ENCODE results near the gene MYO15B. TPM values are rescaled to one million over a fixed set of nuclear protein-coding genes. Genes with fewer than 3 reads are reported as not detected.
A peak's percentile ranks its signal among the peaks of the same experiment; 100 is the strongest.
"Not testable (repeated sequence)": the region's sequence is repeated elsewhere in the genome, so short reads cannot be mapped to it uniquely, and the experiment has no call there.

Gene MYO15B
- total RNA-seq, 1 experiment from 2014 or later = 0.34 TPM

- DNase-seq (ENCODE audit: low read depth) = no peak
- in situ Hi-C loops (cut with HindIII; ENCODE audit: low pct_unique_long_range_greater_than_20kb, low sequenced_read_pairs) = no loop called here
These were observed 14.7 kb upstream of the MYO15B start for GRCh38 chr17:75572713-75573539.

- no peak for DNase-seq (ENCODE audit: low read depth)
- in situ Hi-C loops (cut with HindIII; ENCODE audit: low pct_unique_long_range_greater_than_20kb, low sequenced_read_pairs) = no loop called here
These were observed 14.1 kb upstream of the MYO15B start for GRCh38 chr17:75573540-75573957.

- no peak for DNase-seq (ENCODE audit: low read depth)
- in situ Hi-C loops (cut with HindIII; ENCODE audit: low pct_unique_long_range_greater_than_20kb, low sequenced_read_pairs) = no loop called here
These were observed 13.6 kb upstream of the MYO15B start for GRCh38 chr17:75573994-75574393.

DNA sequence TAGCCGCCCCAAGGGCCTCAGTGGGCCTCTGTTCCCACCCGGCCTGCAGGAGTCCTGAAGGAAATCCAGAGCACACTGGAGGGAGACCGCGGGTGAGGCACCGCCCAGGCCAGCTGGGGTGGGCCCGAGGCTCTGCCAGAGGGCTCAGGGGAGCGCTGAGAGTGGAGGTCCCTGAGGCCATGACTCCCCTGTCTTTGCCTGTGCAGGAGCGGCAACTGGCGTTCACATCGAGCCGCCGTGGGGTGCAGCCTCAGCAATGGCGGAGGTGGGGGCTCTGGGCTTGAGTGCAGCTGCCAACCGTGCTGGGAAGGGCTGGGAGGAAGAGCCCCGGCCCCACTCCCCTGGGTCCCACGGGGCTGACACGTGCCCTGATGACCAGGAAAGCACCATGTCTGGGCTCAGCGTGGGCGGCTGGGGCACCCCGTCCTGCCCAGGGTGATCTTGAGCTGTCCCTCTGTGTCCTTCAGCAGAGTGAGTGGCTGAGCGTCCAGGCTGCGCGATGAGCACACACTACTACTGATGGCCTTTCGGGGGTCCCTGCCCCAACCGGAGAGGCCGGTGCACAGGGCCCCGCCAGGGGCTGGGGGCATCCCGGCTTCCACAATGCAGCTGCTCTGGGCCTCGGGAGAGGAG lies 13.1 kb upstream of the MYO15B start:
- in situ Hi-C loops (cut with HindIII; ENCODE audit: low pct_unique_long_range_greater_than_20kb, low sequenced_read_pairs) = no loop called here
- no peak for DNase-seq (ENCODE audit: low read depth)

DNA sequence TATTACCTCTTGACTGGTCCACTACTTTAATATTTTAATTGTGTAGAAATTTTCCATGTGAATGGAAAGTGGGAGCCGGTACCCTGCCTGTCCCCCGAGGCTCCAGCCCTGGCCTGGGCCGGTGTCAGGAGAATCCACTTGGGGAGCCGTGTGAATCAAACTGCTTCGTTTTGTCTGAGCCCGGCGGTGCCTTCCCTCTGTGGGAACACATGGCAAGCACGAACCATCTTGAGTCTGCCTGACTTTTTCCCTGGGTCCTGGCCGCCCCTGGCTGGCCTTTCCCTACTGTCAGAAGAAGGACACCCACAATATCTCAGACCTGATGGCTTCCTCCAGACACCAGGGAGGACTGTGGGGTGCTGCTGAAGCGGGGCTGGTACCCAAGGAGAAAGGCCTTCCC lies 12.4 kb upstream of the MYO15B start:
- no peak for DNase-seq (ENCODE audit: low read depth)
- in situ Hi-C loops (cut with HindIII; ENCODE audit: low pct_unique_long_range_greater_than_20kb, low sequenced_read_pairs) = no loop called here

DNA sequence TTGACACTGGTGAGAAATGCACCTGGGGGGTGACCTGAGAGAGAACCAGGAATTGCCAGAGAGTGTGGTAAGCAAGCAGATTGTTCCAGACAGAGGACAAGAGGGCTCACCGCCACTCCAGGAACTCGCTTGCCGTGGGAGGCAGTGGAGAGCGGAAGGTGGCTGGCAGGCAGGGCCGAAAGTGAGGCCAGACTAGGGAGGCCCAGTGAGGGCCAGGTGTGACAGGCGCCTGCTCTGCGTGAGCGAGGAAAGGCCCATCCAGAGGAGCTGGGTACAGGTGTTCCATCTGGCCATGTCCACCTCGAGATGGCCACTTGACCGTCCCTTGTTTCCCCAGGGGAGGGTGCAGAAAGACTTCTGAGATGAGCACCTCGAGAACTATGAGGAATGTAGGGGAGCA lies 11.9 kb upstream of the MYO15B start:
- in situ Hi-C loops (cut with HindIII; ENCODE audit: low pct_unique_long_range_greater_than_20kb, low sequenced_read_pairs) = no loop called here
- no peak for DNase-seq (ENCODE audit: low read depth)

GRCh38 chr17:75576661-75577060 lies 10.9 kb upstream of the MYO15B start:
- in situ Hi-C loops (cut with HindIII; ENCODE audit: low pct_unique_long_range_greater_than_20kb, low sequenced_read_pairs) = no loop called here
- DNase-seq (ENCODE audit: low read depth) = no peak

GRCh38 chr17:75581121-75581725 lies 6.4 kb upstream of the MYO15B start:
- in situ Hi-C loops (cut with HindIII; ENCODE audit: low pct_unique_long_range_greater_than_20kb, low sequenced_read_pairs) = not testable (repeated sequence)

DNA sequence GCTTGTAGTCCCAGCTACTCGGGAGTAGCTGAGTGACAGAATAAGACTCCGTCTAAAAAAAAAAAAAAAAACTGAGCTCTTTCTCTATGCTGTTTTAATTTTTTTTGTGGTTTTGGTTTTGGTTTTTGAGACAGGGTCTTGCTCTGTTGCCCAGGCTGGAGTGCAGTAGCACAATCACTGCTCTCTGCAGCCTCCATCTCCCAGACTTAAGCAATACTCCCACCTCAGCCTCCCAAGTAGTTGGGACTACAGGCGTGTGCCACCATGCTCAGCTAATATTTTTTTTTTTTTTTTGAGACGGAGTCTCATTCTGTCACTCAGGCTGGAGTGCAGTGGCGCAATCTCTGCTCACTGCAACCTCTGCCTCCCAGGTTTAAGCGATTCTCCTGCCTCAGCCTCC lies 4.4 kb upstream of the MYO15B start:
- DNase-seq (ENCODE audit: low read depth); in situ Hi-C loops (cut with HindIII; ENCODE audit: low pct_unique_long_range_greater_than_20kb, low sequenced_read_pairs): not testable (repeated sequence)

More at GRCh38 chr17:75581121-75581725, 6.4 kb upstream of the MYO15B start:
- DNase-seq (ENCODE audit: low read depth) = not testable (repeated sequence)

DNA sequence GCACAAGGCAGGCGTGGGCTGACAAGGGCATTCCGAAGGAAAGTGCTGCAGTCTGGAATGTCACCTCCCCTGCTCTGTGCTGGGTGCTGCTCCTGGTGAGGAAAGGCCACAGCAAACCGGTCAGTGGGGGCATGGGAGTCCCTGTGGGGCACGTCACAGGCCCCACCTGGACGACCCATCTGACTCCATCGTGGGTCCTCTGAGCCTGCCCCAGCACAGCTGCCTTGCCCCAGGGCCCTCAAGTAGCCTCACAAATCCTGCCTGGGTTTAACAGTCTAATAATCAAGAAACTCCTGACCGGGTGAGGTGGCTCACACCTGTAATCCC lies 2.8 kb upstream of the MYO15B start:
- in situ Hi-C loops (cut with HindIII; ENCODE audit: low pct_unique_long_range_greater_than_20kb, low sequenced_read_pairs) = no loop called here
- no peak for DNase-seq (ENCODE audit: low read depth)

DNA sequence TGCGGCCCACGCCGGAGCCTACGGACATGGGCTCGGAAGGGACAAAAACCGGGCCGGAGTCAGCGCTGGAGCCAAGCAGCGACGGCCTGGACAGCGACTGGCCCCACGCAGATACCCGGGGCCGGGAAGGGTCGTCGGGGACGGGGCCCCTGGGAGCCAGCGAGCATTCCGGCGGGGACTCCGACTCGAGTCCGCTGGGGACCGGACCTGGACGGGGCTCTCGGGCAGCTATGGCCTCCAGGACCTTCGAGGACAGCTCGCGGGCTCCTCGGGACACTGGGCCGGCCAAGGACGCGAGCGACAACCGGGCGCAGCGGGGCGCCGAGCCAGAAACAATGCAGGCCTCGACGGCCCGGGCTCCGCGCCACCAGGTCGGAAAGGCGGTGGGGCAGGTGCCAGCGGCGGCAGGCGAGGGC lies 1.0 kb downstream of the MYO15B start:
- DNase-seq (ENCODE audit: low read depth) = no peak
- in situ Hi-C loops (cut with HindIII; ENCODE audit: low pct_unique_long_range_greater_than_20kb, low sequenced_read_pairs) = no loop called here

DNA sequence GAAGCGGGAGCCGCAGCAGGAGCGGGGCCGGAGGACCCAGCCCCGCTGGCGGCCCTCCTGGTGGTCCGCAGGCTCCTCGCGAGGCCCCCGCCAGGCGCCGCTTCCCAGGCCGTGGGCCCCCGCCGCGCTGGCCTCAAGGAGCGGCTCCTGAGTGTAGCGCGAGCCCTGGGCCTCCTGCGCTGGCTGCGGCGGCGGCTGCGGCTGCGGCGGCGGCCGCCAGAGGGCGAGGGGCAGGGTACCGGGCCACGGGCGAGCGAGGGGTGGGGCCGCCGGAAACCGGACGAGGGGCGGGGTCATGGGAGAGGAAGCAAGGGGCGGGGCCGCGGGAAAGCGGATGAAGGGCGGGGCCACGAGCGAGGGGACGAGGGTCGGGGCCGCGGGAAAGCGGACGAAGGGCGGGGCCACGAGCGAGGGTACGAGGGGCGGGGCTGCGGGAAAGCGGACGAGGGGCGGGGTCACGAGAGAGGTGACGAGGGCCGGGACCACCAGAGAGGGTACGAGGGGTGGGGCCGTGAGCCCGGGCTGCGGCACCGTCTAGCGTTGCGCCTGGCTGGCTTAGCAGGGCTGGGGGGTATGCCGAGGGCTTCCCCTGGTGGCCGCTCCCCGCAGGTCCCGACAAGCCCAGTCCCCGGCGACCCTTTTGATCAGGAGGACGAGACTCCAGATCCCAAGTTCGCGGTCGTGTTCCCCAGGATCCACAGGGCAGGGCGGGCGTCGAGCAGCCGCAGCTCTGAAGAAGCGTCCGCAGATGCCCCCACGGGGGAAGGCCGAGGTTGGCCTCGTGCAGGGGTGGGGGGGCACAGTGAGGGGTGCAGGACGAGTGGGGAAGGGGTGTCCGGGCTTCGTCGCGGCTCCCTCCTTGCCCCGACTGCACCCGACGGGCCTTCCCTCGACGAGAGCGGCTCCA lies 1.7 kb downstream of the MYO15B start:
- DNase-seq (ENCODE audit: low read depth) = peak; percentile 83
- in situ Hi-C loops (cut with HindIII; ENCODE audit: low pct_unique_long_range_greater_than_20kb, low sequenced_read_pairs) = no loop called here

- in situ Hi-C loops (cut with HindIII; ENCODE audit: low pct_unique_long_range_greater_than_20kb, low sequenced_read_pairs) = no loop called here
- no peak for DNase-seq (ENCODE audit: low read depth)
These were observed 2.3 kb downstream of the MYO15B start for GRCh38 chr17:75589919-75590303.

DNA sequence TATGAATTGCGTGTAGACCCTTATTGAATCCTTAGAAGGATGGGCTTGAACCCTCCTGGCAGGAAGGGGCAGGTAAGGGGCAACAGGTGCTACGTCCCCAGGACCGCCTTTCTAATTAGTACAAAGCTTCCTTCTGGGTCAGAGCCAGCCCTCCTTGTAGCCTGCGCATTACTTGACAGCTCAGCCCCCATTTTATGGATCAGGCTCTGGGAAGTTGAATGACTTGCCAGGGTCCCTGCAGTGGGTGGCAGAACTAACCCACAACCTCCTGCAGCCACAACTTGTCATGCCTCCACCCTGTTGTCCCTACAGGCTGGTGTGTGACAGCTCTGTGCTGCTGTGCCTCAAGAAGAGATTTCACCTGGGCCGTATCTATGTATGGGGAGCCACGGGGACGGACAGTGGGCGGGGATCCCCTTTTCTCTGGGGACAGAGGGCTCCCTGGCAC lies 2.7 kb downstream of the MYO15B start:
- in situ Hi-C loops (cut with HindIII; ENCODE audit: low pct_unique_long_range_greater_than_20kb, low sequenced_read_pairs) = no loop called here
- DNase-seq (ENCODE audit: low read depth) = no peak

DNA sequence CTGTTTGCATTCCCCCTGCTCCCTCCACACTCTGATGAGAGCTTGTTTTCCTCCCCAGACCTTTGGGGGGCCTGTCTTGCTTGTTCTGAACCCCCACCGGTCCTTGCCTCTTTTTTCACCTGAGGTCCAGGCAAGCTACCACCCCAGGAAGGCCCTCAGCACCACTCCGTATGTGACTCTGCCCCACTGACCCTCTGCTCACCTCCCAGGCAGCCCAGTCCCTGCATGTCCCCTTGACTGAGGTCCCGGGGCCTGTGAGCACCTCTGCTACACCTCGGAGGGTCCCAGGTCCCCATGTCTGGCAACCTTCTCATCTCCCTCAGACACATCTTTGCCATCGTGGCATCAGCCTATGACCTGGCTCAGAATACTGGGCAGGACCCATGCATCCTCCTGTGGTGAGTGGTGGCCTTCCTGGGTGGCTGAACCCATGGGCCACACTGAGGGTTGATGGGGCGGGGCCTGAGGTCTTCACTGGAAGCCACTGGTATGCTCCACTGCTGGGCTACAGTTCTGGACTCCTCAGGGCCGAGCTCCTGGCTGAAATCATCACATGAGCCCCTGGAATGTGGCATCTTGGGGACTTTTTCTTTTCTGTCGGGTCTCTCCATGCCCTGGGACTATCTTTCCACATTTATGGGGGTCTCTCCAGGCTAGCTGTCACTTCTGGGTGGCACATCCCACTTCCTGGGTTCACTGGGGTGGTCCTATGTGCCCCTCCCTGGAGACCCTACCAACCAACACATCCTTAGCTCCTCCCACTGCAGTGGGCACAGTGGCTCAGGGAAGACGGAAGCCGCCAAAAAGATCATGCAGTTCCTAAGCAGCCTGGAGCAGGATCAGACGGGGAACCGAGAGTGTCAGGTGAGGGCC lies 3.5 kb downstream of the MYO15B start:
- no peak for DNase-seq (ENCODE audit: low read depth)
- in situ Hi-C loops (cut with HindIII; ENCODE audit: low pct_unique_long_range_greater_than_20kb, low sequenced_read_pairs) = no loop called here

GRCh38 chr17:75591722-75592302 lies 4.2 kb downstream of the MYO15B start:
- in situ Hi-C loops (cut with HindIII; ENCODE audit: low pct_unique_long_range_greater_than_20kb, low sequenced_read_pairs) = no loop called here
- DNase-seq (ENCODE audit: low read depth) = no peak

- in situ Hi-C loops (cut with HindIII; ENCODE audit: low pct_unique_long_range_greater_than_20kb, low sequenced_read_pairs) = no loop called here
- no peak for DNase-seq (ENCODE audit: low read depth)
These were observed 4.9 kb downstream of the MYO15B start for GRCh38 chr17:75592348-75593020.
